HepG2 (cell line): Measurements from ENCODE around the gene PCIF1. TPM values are rescaled to one million over a fixed set of nuclear protein-coding genes. Genes with fewer than 3 reads are reported as not detected.

Experiments
- CENPX ChIP-seq: sonication (generic); formaldehyde crosslinking; IDR thresholded peaks from 2 replicates; pipeline ENCODE4 v1.9.0; 2021; ENCODE audit warnings: mild to moderate bottlenecking, missing genetic modification reagents, moderate library complexity
- E2F2 ChIP-seq: sonication (generic); formaldehyde crosslinking; IDR thresholded peaks from 2 replicates; pipeline ENCODE4 v1.4.0; 2020; ENCODE audit warnings: missing genetic modification reagents, borderline replicate concordance
- FOXK1 ChIP-seq: sonication (generic); formaldehyde crosslinking; IDR thresholded peaks from 2 replicates; pipeline ENCODE4 v1.4.0; 2020; ENCODE audit warnings: low read depth, missing genetic modification reagents, borderline replicate concordance
- GLI4 ChIP-seq: sonication (generic); formaldehyde crosslinking; IDR thresholded peaks from 2 replicates; pipeline ENCODE4 v1.5.1; 2020; ENCODE audit warnings: missing genetic modification reagents, mild to moderate bottlenecking, moderate library complexity, borderline replicate concordance
- JUNB ChIP-seq: sonication (generic); formaldehyde crosslinking; IDR thresholded peaks from 2 replicates; pipeline ENCODE4 v1.8.0; 2022; ENCODE audit warnings: missing genetic modification reagents, mild to moderate bottlenecking, borderline replicate concordance
- RBM22 ChIP-seq: fragments of 200-400 bp; formaldehyde crosslinking; optimal IDR thresholded peaks from 2 replicates; pipeline ENCODE3; 2017; ENCODE audit warnings: mild to moderate bottlenecking, low read length, moderate library complexity
- RORA ChIP-seq: sonication (generic); formaldehyde crosslinking; IDR thresholded peaks from 2 replicates; pipeline ENCODE4 v1.5.0; 2020; ENCODE audit warnings: mild to moderate bottlenecking, missing genetic modification reagents, moderate library complexity
- SRSF1 ChIP-seq: fragments of 200-400 bp; formaldehyde crosslinking; optimal IDR thresholded peaks from 2 replicates; pipeline ENCODE3; 2017; ENCODE audit warnings: mild to moderate bottlenecking, low read depth, low read length, moderate library complexity
- TEAD2 ChIP-seq: sonication (generic); formaldehyde crosslinking; IDR thresholded peaks from 2 replicates; pipeline ENCODE4 v1.9.0; 2021; ENCODE audit warnings: missing genetic modification reagents
- TGIF2 ChIP-seq: IDR thresholded peaks from 2 replicates; pipeline ENCODE4 v1.6.1; 2016; ENCODE audit warnings: control low read depth, missing compliant biosample characterization
- THAP11 ChIP-seq: IDR thresholded peaks from 2 replicates; pipeline ENCODE4 v1.6.1; 2016; ENCODE audit warnings: missing biosample characterization, missing genetic modification reagents
- THYN1 ChIP-seq: sonication (generic); formaldehyde crosslinking; IDR thresholded peaks from 2 replicates; pipeline ENCODE4 v1.8.1; 2023; ENCODE audit warnings: low read depth, mild to moderate bottlenecking, moderate library complexity, missing genetic modification reagents, borderline replicate concordance
- TRAFD1 ChIP-seq: sonication (generic); formaldehyde crosslinking; IDR thresholded peaks from 2 replicates; pipeline ENCODE4 v1.5.1; 2020; ENCODE audit warnings: missing genetic modification reagents, mild to moderate bottlenecking, borderline replicate concordance
- ZNF205 ChIP-seq: IDR thresholded peaks from 2 replicates; pipeline ENCODE4 v1.6.1; 2018; ENCODE audit warnings: missing biosample characterization, missing genetic modification reagents
- ZNF30 ChIP-seq: sonication (generic); formaldehyde crosslinking; IDR thresholded peaks from 2 replicates; pipeline ENCODE4 v1.5.0; 2020; ENCODE audit warnings: mild to moderate bottlenecking, missing genetic modification reagents
- ZNF496 ChIP-seq: sonication (generic); formaldehyde crosslinking; IDR thresholded peaks from 2 replicates; pipeline ENCODE4 v1.8.1; 2023; ENCODE audit warnings: mild to moderate bottlenecking, moderate library complexity, missing genetic modification reagents; ENCODE audit not compliant: insufficient replicate concordance
- ZNF614 ChIP-seq: IDR thresholded peaks from 2 replicates; pipeline ENCODE4 v1.6.1; 2018; ENCODE audit warnings: missing biosample characterization, missing genetic modification reagents, inconsistent platforms, borderline replicate concordance
- ZNF749 ChIP-seq: sonication (generic); formaldehyde crosslinking; IDR thresholded peaks from 2 replicates; pipeline ENCODE4 v1.8.0; 2022; ENCODE audit warnings: mild to moderate bottlenecking, missing genetic modification reagents, moderate library complexity, borderline replicate concordance
- ZNF83 ChIP-seq: sonication (generic); formaldehyde crosslinking; IDR thresholded peaks from 2 replicates; pipeline ENCODE4 v1.4.0; 2020; ENCODE audit warnings: missing genetic modification reagents, mild to moderate bottlenecking, borderline replicate concordance
- polyA plus RNA-seq, 8 experiments: library from polyadenylated mRNA; depleted of rRNA in 3 of 8; stranded (reverse) in 7 of 8; unstranded in 1 of 8; fragments of >200 nt; fragmentation: Illumina TruSeq in 4 of 8; extraction: Trizol in 4 of 8; gene quantifications; 2 replicates each; pipeline versions ENCODE4 v1.2.1 to v1.2.3, GENCODE V29; 2011 to 2016; ENCODE audit warnings: low read depth in 4 of 8, missing spikeins in 1 of 8, mixed read lengths in 1 of 8; ENCODE audit not compliant: insufficient read depth in 1 of 8
- total RNA-seq, 5 experiments: library from RNA; depleted of rRNA; stranded (reverse); fragments of >200 nt; fragmentation: Illumina TruSeq; extraction: Trizol; gene quantifications; 2 replicates each; pipeline ENCODE4 v1.2.3, GENCODE V29; 2016; ENCODE audit warnings: low read depth in 1 of 5
- TF ChIP-seq, protein P1 (sequence below): sonication (generic); formaldehyde crosslinking; conservative IDR thresholded peaks from 2 replicates; pipeline ENCODE4 v1.4.0; 2020; ENCODE audit warnings: missing genetic modification reagents
- TF ChIP-seq, protein P2 (sequence below): sonication (generic); formaldehyde crosslinking; IDR thresholded peaks from 2 replicates; pipeline ENCODE4 v1.8.1; 2023; ENCODE audit warnings: mild to moderate bottlenecking, moderate library complexity, missing genetic modification reagents

The PCIF1 gene
- total and polyA plus RNA-seq, 2 of the 13 experiments (the other 11 are each of a cell fraction or from before 2014, with no cell fraction given), result 20.9 to 24.4 TPM

GRCh38 chr20:45934586-45935415 is at the start of gene PCIF1 (continued):
- TF ChIP-seq, protein P1, sequence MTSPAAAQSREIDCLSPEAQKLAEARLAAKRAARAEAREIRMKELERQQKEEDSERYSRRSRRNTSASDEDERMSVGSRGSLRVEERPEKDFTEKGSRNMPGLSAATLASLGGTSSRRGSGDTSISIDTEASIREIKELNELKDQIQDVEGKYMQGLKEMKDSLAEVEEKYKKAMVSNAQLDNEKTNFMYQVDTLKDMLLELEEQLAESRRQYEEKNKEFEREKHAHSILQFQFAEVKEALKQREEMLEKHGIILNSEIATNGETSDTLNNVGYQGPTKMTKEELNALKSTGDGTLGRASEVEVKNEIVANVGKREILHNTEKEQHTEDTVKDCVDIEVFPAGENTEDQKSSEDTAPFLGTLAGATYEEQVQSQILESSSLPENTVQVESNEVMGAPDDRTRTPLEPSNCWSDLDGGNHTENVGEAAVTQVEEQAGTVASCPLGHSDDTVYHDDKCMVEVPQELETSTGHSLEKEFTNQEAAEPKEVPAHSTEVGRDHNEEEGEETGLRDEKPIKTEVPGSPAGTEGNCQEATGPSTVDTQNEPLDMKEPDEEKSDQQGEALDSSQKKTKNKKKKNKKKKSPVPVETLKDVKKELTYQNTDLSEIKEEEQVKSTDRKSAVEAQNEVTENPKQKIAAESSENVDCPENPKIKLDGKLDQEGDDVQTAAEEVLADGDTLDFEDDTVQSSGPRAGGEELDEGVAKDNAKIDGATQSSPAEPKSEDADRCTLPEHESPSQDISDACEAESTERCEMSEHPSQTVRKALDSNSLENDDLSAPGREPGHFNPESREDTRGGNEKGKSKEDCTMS (CRISPR knock-in tag), result no peak; the same call in 1 of the 2 replicates
- TF ChIP-seq, protein P2, sequence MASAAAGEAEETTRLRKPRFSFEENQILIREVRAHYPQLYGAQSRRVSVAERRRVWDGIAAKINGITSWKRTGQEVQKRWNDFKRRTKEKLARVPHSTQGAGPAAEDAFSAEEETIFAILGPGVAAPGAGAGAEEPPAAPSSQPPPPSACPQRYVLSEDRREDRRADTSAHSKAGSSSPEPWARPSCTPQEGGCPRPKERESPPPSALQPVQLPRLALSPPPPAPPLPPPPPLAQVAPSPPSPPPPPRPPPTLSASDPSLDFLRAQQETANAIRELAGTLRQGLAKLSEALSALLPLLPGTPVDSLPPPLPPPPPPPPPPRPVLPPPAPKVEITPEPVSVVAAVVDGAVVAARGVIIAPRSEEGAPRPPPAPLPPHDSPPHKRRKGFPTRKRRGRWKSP (CRISPR knock-in tag), result peak; percentile 92
- TF ChIP-seq RORA (CRISPR knock-in tag) (no peak), FOXK1 (CRISPR knock-in tag) (peak; percentile 91; the same call in 1 of the 2 replicates), ZNF614 (CRISPR knock-in tag) (peak; percentile 90; the same call in 1 of the 2 replicates), SRSF1 (peak; percentile 98), ZNF30 (peak; percentile 84; the same call in 1 of the 2 replicates), RBM22 (peak; percentile 64), THAP11 (peak; percentile 89), THYN1 (CRISPR knock-in tag) (no peak), ZNF749 (no peak), GLI4 (CRISPR knock-in tag) (peak; percentile 71; the same call in 1 of the 2 replicates), CENPX (CRISPR knock-in tag) (no peak), E2F2 (CRISPR knock-in tag) (peak; percentile 68), TGIF2 (CRISPR knock-in tag) (peak; percentile 13; the same call in 1 of the 2 replicates), ZNF83 (CRISPR knock-in tag) (0 out of 2 replicates have a peak, but pooled peaks have one; percentile 29), ZNF496 (no peak), TEAD2 (CRISPR knock-in tag) (peak; percentile 4), ZNF205 (CRISPR knock-in tag) (peak; percentile 91), TRAFD1 (no peak), JUNB (no peak)
